ENCODE measurements around the gene PICALM. TPM values are rescaled to one million over a fixed set of nuclear protein-coding genes. Genes with fewer than 3 reads are reported as not detected.

Gene PICALM
- polyA plus RNA-seq, 2 of the 4 experiments (the other 2 are of a cell fraction): 113 to 195 TPM

- 79% methylated on average over 1 of the region's 1 CpG for WGBS (ENCODE audit: missing lambda C conversion rate)
- Histone ChIP-seq H3K9me3 (no peaks in the 10 kb centered on the region), H3K27ac (no peak overlapping the region), H3K4me1 (peaks cover 24% of the 10 kb centered on the region), H3K4me3 (no peak overlapping the region), H3K4me2 (no peak overlapping the region)
- no peak for ATAC-seq
- TF ChIP-seq ZNF302 (CRISPR knock-in tag; IDR thresholded peaks at IDR 0.05): no peak
- TF ChIP-seq CTCF (IDR thresholded peaks at IDR 0.05): no peak
- no peak for TF ChIP-seq BHLHE40 (IDR thresholded peaks at IDR 0.05; ENCODE audit: low read depth, low read length)
- TF ChIP-seq ZFP36 (IDR thresholded peaks at IDR 0.05; ENCODE audit: borderline replicate concordance, partially characterized antibody): no peak
- TF ChIP-seq JUNB (IDR thresholded peaks at IDR 0.05): no peak
- no peak for TF ChIP-seq RFX5 (IDR thresholded peaks at IDR 0.05)
- no peak for TF ChIP-seq EHF (CRISPR knock-in tag; IDR thresholded peaks at IDR 0.05)
- TF ChIP-seq JUN (IDR thresholded peaks at IDR 0.05): no peak
- no peak for TF ChIP-seq ZSCAN20 (CRISPR knock-in tag; IDR thresholded peaks at IDR 0.05)
- no peak for TF ChIP-seq ATOH8 (CRISPR knock-in tag; IDR thresholded peaks at IDR 0.05; ENCODE audit: low read depth)
- no peak for TF ChIP-seq FOXS1 (CRISPR knock-in tag; IDR thresholded peaks at IDR 0.05)
- no peak for TF ChIP-seq ESRRA (IDR thresholded peaks at IDR 0.05; ENCODE audit: borderline replicate concordance, low read length)
- no peak for TF ChIP-seq CHD2 (IDR thresholded peaks at IDR 0.05; ENCODE audit: low read length, partially characterized antibody)
- TF ChIP-seq PHF8 (IDR thresholded peaks at IDR 0.05; ENCODE audit: borderline replicate concordance, low read depth): no peak
- TF ChIP-seq HEYL (CRISPR knock-in tag; IDR thresholded peaks at IDR 0.05): no peak
- ChIA-PET CTCF (no interaction called here), POLR2A (no interaction called here)
- FAIRE-seq: no peak
- no peak for DNase-seq (ENCODE audit: low read depth in 1 of 2, low spot score in 1 of 2)
Measured at GRCh38 chr11:86103808-86104207, 34.9 kb upstream of the PICALM start.

- ATAC-seq (peak; percentile 74 to 87), FAIRE-seq (no peak), DNase-seq (ENCODE audit: low read depth in 1 of 2, low spot score in 1 of 2) (peak in 1 of 2 experiments; percentile 47)
- peak overlapping the region; percentile 56 for H3K4me2 ChIP-seq
- ChIA-PET CTCF (interaction anchor here (1.4 to 2.1 kb wide), 4 partner anchors 14 to 92 kb away, joined by 3 to 6 read pairs (median 5); no protein-coding TSS in a partner anchor), POLR2A (interaction anchor here (1.1 to 1.9 kb wide), 2 partner anchors 33 to 35 kb away, joined by 3 to 16 read pairs; partner anchors contain the start of gene PICALM)
- H3K9me3 ChIP-seq: no peaks in the 10 kb centered on the region
- H3K4me1 ChIP-seq: peaks cover 24% of the 10 kb centered on the region
- H3K27ac ChIP-seq: peak overlapping the region in 1 of 2 experiments; percentile 34; a peak in 1 of 6 replicates
- peak; percentile 29 to 33; a peak in 3 of 4 replicates for TF ChIP-seq CEBPB (IDR thresholded peaks at IDR 0.05)
- TF ChIP-seq BHLHE40 (IDR thresholded peaks at IDR 0.05; ENCODE audit: low read depth, low read length): no peak
- no peak for TF ChIP-seq RNF2 (IDR thresholded peaks at IDR 0.05; ENCODE audit: borderline replicate concordance, low read depth)
- peak; percentile 9; the same call in 1 of the 2 replicates for TF ChIP-seq GATA3 (IDR thresholded peaks at IDR 0.05; ENCODE audit: borderline replicate concordance)
- H3K4me3 ChIP-seq: no peak overlapping the region
- WGBS (ENCODE audit: missing lambda C conversion rate): 1% methylated on average over 3 of the region's 3 CpGs
Measured at GRCh38 chr11:86101941-86102407, 33.1 kb upstream of the PICALM start.

- FAIRE-seq (no peak), ATAC-seq (peak; percentile 60 to 75; a peak in 4 of 6 replicates), DNase-seq (ENCODE audit: low read depth in 1 of 2, low spot score in 1 of 2) (peak; percentile 32 to 33)
- H3K27ac ChIP-seq: peak overlapping the region in 1 of 2 experiments; percentile 32; a peak in 2 of 6 replicates
- POLR2A ChIA-PET: interaction anchor here (1.1 to 1.9 kb wide), 2 partner anchors 32 to 34 kb away, joined by 3 to 16 read pairs; partner anchors contain the start of gene PICALM
- peak overlapping the region; percentile 56 for H3K4me2 ChIP-seq
- no peak overlapping the region for H3K4me3 ChIP-seq
- WGBS (ENCODE audit: missing lambda C conversion rate): 36% methylated on average over 5 of the region's 5 CpGs
- CTCF ChIA-PET: interaction anchor here (1.4 to 2.1 kb wide), 5 partner anchors 14 to 92 kb away, joined by 3 to 7 read pairs (median 6); no protein-coding TSS in a partner anchor
- H3K4me1 ChIP-seq: peaks cover 24% of the 10 kb centered on the region
- no peaks in the 10 kb centered on the region for H3K9me3 ChIP-seq
- TF ChIP-seq ZNF302 (CRISPR knock-in tag; IDR thresholded peaks at IDR 0.05): no peak
- TF ChIP-seq MAFK (IDR thresholded peaks at IDR 0.05; ENCODE audit: partially characterized antibody): no peak
- TF ChIP-seq FOSL2 (IDR thresholded peaks at IDR 0.05): no peak
- peak; percentile 40 for TF ChIP-seq FOSL2 (CRISPR knock-in tag; IDR thresholded peaks at IDR 0.05)
- TF ChIP-seq CBX2 (IDR thresholded peaks at IDR 0.05; ENCODE audit: borderline replicate concordance, low read depth): no peak
- TF ChIP-seq SREBF2 (IDR thresholded peaks at IDR 0.05): no peak
- no peak for TF ChIP-seq ATOH8 (CRISPR knock-in tag; IDR thresholded peaks at IDR 0.05; ENCODE audit: low read depth)
- no peak for TF ChIP-seq JUN (IDR thresholded peaks at IDR 0.05)
- TF ChIP-seq BCL3 (IDR thresholded peaks at IDR 0.05): no peak
- peak; percentile 58 for TF ChIP-seq JUNB (IDR thresholded peaks at IDR 0.05)
- TF ChIP-seq RNF2 (IDR thresholded peaks at IDR 0.05; ENCODE audit: borderline replicate concordance, low read depth): no peak
- no peak for TF ChIP-seq ZC3H11A (IDR thresholded peaks at IDR 0.05)
- TF ChIP-seq NR3C1 (IDR thresholded peaks at IDR 0.05): no peak
- no peak for TF ChIP-seq PBX3 (IDR thresholded peaks at IDR 0.05)
- no peak for TF ChIP-seq EHMT2 (IDR thresholded peaks at IDR 0.05; ENCODE audit: low read depth)
- TF ChIP-seq CEBPB (IDR thresholded peaks at IDR 0.05): no peak
- TF ChIP-seq MAX (IDR thresholded peaks at IDR 0.05): no peak
Measured at GRCh38 chr11:86101493-86101892, 32.6 kb upstream of the PICALM start.

Data from A549 (cell line).